CD4-positive, alpha-beta T cell treated with Interleukin-15 for 4 hours (primary cell): Measurements from ENCODE around the gene CRHR2.

ENCODE experiments used
- DNase-seq: peaks from one replicate; pipeline ENCODE4 v3.0.0-alpha.2; 2020; ENCODE audit warnings: low spot score

Gene CRHR2

DNA sequence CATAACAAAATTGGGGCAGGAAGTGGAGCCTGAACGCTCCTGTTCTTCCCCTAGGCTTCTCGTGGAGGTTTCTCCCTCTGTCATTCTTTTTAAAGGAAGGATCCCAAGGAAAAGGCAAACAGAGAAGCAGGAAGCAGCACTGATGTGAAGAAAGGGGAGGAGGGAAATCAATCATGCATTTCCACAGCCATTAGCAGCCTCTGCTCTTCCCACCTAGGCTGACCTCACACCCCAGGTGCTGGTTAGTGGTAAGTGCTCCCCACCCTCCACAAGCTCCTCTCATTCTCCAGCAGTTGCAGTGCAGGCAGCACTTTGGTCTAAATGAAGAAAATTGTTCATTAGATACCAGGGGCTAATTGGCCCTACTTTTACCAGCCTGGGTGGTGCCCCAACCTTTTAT, 2.6 kb downstream of the CRHR2 start:
- no peak for DNase-seq

DNA sequence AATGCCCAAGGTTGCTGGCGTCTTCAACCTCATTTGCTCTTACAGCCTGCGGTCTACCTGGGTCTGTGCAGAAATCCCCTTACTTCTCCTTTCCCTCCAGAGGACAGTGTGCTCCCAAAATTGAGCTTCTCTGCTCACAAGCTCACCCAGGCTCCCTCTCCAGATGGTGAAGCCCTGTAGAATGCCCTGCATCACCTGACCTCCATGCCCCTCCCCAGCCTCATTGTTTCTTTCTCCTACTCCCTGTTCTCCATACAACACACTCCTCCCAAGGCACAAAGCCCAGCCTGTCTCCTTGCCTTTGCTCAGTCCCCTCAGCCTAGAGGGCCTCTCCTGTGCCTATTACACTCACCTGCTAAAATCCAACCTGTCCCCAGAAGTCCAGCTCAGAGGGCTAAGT, 3.5 kb downstream of the CRHR2 start:
- DNase-seq = no peak

DNA sequence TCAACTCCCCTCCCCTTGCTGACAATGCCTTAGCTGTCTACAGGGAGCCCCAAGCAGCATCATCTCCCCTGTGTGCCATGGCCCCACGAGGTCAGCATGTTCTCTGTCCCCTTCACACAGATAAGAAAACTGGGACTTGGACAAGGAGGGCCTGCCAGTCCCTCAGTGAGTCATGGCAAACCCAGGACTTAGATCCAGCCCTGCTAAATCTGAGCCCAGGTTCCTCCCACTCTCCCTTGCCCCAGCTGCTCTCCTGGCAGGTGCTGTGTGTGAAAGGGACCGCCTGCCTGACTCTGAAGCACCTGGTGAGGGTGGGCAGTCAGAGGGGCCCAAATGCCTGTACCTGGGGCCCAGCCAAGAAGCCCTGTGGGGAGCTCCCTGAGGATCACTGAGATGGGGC, 7.4 kb downstream of the CRHR2 start:
- no peak for DNase-seq

DNA sequence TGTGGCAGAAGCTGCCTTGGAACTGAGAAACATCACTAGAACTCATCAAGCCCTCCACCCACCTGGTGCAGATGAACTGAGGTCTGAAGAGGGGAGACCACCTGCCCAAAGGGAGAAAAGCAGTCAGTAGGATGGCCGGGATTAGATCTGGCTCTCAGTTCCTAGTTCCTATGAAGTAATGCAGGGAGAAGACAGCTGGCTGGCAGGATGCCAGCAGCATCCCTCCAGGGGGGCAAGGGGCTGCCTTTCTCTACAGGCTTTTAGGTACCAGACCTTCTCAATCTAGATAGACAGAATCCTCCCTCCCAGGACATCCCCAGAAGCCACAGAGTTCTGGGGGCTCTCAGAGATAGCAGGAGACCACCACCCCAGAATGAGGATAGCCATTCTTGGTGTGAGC, 7.8 kb downstream of the CRHR2 start:
- no peak for DNase-seq

DNA sequence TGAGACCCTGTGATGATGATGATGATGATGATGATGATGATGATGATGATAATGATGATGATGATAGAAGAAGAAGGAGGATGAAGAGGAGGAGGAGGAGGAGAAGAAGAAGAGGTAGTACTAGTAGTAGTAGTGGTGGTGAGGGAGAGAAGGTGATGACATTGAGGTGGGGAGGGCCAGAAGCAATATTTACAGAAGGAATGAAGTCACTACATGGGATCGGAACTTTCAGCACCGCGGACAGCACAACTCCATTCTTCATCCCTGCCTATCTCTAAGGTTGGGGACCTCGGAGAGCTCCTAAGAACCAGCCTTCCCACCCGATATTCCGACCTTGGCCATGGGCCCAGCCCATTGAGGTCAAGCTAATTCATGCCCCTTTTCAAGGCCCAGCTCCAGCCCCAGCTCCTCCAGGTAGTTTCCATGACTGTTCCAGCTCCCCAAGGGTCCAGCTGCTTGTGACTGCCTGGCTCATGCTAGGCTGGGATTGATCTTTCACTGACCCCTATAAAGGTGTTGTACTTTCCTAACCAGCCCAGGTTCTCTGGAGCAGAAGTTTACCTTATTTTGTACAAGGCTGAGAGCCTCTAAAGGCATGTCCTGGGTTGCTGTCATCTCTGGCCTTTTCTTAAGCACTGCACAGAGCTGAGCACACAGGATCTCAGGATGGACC, 10.3 kb downstream of the CRHR2 start:
- no peak for DNase-seq

DNA sequence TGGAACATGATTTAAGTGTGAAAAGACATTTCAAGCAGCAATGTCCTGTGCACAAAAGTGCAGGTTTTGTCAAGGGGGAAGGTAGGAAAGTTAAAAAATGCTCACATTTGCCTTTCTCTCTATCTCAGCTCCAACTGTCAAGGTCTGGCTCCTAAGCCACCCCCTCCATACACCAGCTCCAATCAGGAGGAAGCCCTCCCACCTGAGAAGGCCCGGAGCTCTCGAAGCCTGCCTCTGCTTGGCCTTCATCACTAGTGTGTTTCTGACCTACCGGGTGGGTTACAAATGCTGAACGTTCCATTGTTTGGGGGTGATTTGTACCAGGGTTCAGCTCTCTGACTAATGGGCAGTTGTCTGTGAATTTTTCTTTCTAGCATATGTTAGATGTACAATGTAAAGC, 14.2 kb downstream of the CRHR2 start:
- no peak for DNase-seq

DNA sequence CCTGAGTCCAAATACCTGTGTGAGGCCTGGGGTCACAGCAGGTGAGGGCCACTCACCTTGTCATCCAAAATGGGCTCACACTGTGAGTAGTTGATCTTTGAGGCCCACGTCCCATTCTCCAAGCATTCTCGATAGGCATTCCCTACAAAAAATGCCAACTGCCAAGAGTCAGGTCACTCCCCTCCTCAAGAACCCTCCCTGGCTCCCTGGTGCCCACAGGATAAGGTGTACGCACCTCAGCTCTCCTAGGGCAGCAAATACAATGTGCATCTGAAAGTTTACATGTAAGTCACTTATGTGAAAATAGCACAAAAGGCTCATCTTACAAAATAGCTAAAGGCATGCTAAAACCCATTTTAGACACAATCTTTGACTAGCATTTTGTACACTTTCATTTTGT, 15.1 kb downstream of the CRHR2 start:
- no peak for DNase-seq

DNA sequence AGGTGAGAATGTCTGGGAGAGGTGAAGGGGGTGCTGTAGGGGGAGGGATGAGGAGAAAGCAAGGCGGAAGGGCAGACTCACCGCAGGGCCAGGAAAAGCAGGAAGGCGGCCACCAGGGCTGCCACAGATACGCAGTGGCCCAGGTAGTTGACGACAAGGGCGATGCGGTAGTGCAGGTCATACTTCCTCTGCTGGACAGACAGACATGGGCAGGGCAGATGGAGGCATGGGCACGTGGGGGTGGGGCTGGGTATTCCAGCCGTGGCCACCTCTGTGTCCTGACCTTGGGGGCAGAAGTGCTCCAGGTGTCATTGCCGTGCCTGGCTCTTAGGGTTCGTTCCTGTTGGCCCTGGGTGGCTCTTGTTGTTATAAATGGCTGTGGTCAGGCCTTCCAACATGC, 16.8 kb downstream of the CRHR2 start:
- no peak for DNase-seq

DNA sequence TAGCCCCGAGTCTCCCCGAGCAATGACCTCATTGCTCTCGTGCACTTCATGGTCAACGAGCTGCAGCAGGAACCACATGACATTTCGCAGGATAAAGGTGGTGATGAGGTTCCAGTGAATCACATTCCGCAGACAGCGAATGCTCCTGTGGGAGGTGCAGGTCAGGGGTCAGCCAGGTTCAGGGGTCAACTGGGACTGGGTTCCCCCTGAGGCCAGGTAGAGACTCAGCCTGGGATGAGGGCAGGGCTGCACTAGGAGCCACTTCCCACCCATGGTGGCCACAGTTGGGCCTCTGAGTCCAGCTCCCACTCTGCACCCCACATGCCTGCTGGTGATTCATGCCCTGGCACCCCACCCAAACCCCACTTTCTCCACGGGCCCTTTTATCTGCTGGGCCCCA, 17.2 kb downstream of the CRHR2 start:
- DNase-seq = no peak

DNA sequence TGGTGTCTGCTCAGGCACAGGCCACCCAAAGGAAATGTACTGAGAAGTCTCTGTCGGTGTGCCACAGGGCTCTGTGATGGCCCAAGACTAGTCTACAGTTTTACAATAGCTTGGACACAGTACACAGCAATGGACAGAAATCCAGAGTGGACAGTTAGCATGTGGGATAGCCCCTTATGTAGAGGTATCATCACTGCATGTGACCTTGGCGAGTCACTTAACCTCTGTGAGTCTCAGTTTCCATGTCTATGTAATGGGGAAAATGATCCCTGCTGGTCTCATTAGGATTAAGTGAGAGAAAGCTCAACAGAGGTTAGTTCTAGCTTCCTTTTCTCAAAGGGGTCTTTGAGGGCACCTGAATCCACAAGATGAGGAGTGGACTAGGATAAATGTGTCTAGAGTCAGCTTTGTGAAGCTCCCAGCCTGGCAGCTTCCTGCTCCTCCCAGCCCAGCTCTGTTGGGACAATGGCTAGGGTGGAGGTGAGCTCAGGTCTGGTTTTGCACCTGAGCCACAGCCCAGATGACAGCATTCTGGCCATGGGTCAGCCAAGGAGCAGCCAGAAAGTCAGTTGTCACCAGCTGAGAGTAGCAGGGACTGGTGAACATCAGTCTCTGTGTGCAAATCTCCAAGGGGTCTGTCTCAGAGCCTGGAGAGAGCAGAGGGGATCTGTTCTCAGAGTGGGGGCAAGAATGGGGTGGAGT, 17.9 kb downstream of the CRHR2 start:
- no peak for DNase-seq

DNA sequence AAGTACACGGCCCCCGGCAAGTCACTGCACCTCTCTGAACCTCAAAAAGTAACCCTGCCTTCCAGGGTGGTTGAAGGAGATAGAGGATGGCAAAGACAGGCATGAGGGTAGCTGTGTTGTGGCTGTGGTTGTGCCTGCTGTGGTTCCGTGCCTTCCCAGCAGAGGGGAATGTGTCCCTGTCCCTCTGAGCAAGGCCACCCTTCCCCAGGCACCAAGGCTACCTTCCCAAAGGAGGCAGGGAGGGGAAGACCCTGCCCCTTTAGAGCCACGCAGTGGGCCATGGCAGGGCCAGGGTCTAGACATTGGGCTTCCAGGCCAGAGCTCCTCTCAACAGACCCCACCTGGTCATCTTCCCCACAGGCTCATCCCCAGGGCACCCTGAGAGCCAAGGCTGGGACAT, 18.8 kb downstream of the CRHR2 start:
- DNase-seq = no peak

DNA sequence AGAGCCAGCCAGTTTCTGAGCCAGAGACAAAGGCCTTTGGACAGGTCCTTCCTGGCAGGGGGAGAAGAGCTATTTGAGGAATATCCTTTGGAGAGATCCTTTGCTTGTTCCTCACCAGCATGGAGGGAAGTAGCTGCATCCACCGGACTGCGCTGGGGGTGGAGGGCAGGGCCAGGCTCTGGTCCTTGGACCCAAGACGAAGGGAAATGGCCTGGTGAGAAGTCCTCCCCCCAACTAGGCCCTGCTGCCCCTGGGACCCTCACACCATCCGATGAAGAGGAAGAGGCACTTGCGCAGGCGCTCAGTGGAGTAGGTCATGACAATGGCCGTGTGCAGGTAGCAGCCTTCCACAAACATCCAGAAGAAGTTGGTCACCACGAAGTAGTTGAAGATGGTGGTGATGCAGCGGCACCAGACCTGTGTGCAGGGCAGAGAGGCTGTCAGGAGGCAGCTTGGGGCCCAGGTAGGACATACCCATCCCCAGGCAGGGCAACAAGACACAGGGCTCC, 19.8 kb downstream of the CRHR2 start:
- DNase-seq = no peak

DNA sequence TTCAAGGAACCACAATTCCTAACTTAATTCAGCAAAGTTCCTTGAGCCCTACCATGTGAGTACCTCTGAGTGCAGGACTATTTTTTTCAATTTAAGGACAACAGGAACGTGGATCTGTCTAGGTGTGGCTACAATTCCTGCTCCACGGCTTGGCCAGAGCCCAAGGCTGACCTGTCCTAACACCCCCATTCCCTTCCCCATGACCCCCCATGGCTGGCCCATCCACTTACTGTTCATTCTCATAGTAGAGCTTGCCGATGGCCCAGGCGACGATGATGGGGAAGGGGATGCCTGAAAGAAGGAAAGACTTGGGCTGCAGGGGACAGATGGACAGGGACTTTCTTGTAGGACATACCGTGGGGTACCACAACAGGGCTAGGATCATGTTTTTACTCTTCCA, 20.3 kb downstream of the CRHR2 start:
- no peak for DNase-seq

DNA sequence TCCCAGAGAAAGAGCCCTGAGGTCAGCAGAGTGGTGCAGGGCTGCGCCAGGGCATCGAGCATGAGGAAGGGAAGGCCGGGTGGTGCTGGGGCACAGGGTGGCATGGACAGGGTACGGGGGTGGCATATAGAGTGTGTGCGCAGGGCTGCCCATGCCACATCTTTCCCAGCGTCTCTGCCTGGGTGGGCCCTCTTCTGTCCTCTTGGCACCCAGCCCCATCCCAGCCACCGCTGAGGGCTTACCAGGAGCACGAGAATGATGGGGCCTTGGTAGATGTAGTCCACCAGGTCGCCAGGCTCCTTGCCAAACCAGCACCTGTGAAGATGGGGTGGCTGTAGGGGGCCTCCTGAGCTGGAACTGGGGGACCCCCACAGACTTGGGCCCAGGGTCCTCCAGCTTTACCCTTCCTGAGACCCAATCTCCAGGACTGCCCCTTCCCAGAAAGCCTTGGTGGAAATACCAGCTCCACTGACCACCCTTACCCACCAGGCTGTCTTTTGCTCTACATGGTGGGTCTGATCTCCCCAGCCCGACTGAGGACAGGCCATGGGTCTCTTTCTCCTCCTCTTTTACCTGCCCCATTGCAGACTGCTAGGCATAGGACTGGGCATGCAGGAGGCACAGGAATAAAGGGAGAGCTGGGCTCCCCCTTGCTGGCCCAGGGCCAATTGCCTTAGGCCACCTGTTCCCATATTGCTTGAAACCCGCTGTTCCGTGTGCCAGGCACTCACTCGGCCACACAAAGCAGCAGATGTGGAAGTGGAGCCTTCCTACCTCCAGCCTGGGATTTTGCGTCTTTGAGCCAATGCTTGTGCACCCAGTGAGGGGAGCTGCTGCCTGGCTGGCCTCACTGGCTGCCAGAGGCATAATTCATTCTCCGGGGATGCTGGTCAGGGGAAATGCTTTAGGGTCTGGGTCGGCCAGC, 21.7 kb downstream of the CRHR2 start:
- DNase-seq = no peak

DNA sequence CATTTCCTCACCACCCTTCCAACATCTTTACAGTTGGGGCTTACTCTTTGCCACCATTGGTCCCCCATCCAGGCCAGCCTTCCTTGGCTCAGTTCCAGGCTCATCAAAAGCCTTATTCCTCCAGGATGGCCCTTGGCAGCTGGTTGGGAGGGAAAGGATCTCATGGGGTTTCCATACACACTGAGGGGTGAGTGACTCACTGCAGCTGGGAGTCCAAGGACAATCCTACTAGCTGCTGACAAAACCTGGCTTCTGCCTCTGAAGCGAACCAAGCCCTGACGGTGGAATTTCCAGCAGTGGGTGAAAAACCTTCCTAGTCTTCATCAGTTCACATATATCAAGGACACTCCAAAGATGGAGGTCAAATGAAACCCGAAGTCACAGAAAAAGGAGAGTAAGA, 22.9 kb downstream of the CRHR2 start:
- DNase-seq = no peak

DNA sequence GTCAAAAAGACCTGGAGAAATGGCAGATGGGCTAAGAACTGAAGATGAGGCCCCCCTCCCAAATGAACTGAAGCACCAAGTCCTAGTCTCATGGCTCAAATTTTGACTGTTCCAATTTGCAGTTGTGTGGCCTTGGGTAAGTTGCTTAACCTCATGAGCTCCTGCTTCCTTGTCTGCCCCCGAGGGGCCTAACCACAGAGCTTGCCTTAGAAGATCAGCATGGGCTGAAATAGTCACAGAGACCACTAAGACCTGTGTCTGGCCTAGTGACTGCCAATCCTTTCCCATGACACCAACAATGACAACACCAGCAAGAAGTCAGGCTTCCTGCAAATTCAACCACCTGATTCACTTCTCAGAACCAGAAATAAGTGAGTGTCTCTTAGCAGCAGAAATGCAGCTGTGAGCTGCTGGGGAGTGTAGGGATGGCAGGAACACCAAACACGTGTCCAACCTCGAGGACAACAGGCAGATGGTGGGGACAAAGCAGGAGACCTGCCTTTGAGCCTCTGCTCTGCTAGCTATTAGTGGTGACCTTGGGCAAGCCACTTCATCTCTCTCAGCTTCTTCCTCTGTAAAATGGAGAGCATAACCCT, 23.7 kb downstream of the CRHR2 start:
- no peak for DNase-seq

DNA sequence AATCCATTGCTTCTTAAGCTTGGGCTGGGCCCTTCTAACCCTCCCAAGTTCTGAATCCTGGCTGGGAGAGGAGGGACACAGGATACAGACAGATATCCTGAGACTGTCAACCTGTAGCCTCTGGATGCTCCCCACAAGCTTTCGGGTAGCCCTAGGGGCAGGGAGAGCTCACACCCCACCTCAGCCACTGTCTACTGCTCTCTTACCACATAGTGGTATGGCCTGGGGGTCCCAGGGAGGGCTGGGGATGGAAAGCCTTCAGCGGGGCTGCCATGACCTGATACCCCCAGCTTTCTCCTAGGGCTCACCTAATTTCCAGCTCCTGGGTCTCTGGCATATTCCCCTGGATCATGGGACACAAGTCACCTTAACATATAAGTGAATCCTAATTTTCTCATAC, 25.1 kb downstream of the CRHR2 start:
- DNase-seq = no peak

DNA sequence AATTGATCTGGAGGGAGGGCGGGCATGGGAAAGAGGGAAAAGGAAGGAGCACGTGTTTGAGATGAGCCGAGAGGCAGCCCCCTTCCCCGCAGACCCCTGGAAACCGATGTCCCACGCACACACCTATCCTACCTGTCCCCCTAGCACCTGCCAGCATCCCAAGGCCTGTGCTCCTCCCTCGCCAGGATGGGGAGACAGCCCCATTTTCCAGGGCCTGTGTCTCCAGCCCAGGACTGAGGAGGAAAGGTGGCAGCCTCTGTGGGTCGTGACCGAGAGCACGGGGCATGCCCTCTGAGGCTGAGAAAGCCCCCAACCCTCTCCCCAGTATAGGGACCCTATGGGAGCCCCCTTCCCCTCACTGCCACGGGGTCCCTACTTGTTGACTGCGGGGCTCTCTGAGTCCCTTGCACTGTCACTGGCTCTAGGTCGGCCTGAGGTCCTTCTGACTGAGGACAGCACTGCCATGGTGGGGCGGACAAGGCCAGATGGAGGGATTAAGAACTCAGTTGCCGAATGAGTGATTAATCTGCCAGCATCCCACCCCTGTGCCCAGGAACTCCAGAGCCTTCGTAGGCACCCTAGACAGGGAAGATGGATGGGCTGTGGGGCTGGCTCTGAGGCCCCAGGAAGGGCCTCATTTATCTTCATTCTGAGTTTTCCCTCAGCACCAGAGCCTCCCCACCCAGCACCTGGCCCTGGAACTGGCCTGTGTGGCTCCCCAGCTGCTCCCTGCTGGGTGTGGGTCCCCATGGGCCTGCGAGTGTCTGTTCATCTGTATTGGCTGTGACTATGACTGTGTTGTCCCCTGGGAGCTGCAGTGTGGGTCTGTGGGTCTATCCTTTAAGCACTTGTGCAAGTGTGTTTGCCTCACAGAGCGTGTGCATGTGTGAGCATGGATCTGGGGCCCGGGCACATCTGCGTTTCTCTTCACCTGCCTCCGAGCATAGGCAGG, 26.0 kb downstream of the CRHR2 start:
- no peak for DNase-seq

DNA sequence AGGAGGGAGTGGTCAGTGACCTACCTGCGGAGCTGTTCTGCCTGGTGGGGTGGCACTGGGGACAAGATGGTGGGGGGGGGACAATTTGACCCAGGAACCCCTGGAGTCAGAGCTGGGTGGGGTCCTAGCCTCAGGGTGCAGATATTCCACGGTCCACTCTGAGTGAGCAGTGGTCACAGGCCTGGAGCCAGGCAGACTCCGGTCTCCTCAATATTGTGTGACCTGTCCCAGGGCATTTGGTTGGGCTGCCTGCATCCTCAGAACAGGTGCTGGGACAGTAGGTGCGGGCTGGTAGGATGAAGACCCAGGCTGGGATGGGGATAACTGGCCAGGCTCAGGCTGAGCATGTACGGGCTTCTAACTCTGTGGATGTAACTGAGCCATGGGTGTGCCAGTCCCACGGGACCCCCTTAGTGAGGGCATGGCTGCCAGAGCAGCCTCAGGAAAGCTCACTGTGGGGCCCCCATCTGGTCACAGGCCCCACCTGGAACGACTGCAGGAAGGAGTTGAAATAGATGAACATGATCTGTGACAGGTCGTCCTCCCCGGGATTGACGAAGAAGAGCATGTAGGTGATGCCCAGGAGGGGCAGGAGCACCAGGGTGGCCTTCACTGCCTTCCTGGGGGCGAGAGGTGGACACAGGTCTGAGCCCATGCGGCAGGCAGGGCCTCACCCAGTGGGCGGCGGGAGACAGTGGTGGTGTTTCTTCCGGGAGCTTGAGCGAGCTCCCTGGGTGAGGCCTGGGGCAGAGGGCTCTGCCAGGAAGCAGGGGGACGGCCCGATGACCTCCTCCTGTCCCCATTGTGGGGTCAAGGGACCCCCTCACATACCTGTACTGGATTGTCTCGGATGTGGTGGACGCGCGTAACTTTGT, 26.9 kb downstream of the CRHR2 start:
- no peak for DNase-seq
